Cortex of kidney (tissue), 1 donor: Measurements from ENCODE around the gene EXD3.

ENCODE experiments used
- DNase-seq: peaks from one replicate; lab custom pipeline; 2025; lab: John Stamatoyannopoulos, UW

Gene EXD3

GRCh38 chr9:137317718-137318511 lies 105.0 kb downstream of the EXD3 start:
- no peak for DNase-seq

GRCh38 chr9:137317021-137317717 lies 105.8 kb downstream of the EXD3 start:
- no peak for DNase-seq

- DNase-seq = no peak
Observed at GRCh38 chr9:137316012-137316981, 106.7 kb downstream of the EXD3 start.

- no peak for DNase-seq
Observed at GRCh38 chr9:137315581-137316011, 107.4 kb downstream of the EXD3 start.

- no peak for DNase-seq
Observed at GRCh38 chr9:137314561-137315560, 108.1 kb downstream of the EXD3 start.

GRCh38 chr9:137313956-137314560 lies 108.9 kb downstream of the EXD3 start:
- no peak for DNase-seq

GRCh38 chr9:137313326-137313936 lies 109.5 kb downstream of the EXD3 start:
- DNase-seq = no peak

GRCh38 chr9:137312852-137313325 lies 110.1 kb downstream of the EXD3 start:
- DNase-seq = no peak

- DNase-seq = no peak
Observed at GRCh38 chr9:137311986-137312851, 110.7 kb downstream of the EXD3 start.

GRCh38 chr9:137311171-137311985 lies 111.6 kb downstream of the EXD3 start:
- DNase-seq = no peak

- no peak for DNase-seq
Observed at GRCh38 chr9:137310189-137311052, 112.5 kb downstream of the EXD3 start.

- no peak for DNase-seq
Observed at GRCh38 chr9:137309368-137310188, 113.4 kb downstream of the EXD3 start.

GRCh38 chr9:137308057-137308619 lies 114.8 kb downstream of the EXD3 start:
- no peak for DNase-seq

GRCh38 chr9:137307255-137308056 lies 115.5 kb downstream of the EXD3 start:
- DNase-seq = no peak

GRCh38 chr9:137306850-137307254 lies 116.1 kb downstream of the EXD3 start:
- no peak for DNase-seq
